ENCODE measurements around the gene TNC. TPM values are rescaled to one million over a fixed set of nuclear protein-coding genes. Genes with fewer than 3 reads are reported as not detected.

Gene TNC
- total and polyA plus RNA-seq, 5 donors from 2014 or later, result not detected

DNA sequence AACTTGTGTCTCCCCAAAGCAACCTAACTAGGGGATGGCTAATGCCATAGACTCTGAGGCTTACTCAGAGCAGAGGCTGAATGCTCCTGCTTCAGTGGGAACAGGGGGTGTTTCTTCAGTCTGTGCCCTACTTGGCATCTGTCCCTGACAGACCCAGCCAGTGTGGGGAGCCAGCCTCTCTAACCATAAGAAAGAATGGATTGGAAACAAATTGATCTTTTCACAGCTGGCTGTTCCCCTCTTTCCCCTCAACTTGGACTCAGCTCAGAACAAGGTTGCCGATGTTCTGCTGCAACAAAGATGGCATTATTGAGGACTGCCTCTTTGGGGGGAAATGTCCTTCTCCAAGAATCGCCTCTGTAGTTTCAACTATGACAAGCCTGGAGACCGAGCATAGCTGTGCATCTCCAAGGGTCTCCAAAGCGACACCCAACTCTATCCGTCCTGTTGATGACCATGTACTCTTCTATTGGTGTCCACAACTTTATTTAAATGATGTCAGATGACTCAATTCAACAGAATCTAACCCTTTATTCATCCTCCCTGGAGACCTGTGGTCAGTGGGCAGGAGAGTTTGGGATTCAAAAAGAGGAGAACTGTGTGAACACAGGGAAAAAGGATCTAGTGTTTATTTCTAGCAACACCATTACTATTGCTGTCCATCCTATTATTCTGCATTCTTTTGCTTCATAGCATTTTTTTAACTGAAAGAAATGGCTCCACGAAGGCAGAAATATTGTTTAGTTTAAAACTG is 24.7 kb upstream of the TNC start:
- no peak for ATAC-seq (ENCODE audit: low read depth in 2 of 2)
- no peaks in the 10 kb centered on the region for H3K4me1 ChIP-seq (ENCODE audit: control insufficient read depth, insufficient read depth, low read length, poor library complexity, severe bottlenecking)
- no peak for DNase-seq
- Mint-ChIP-seq H3K9me3 (peaks cover 0 to 3% (median 0%) of the 10 kb centered on the region in 7 donors), H3K4me1 (peaks cover 0 to 4% (median under 1%) of the 10 kb centered on the region in 4 donors), H3K27ac (no peak overlapping the region), H3K27me3 (peaks cover 20% of the 10 kb centered on the region), H3K4me3 (no peak overlapping the region), H3K36me3 (no peaks in the 10 kb centered on the region)
- H3K9me3 ChIP-seq (ENCODE audit: control insufficient read depth in 2 of 2, low read length in 2 of 2), result no peaks in the 10 kb centered on the region
- no peaks in the 10 kb centered on the region for H3K36me3 ChIP-seq (ENCODE audit: control insufficient read depth, insufficient read depth, low read length)
- peaks cover 9% of the 10 kb centered on the region for H3K27me3 ChIP-seq (ENCODE audit: control insufficient read depth, insufficient read depth, low read length)
- H3K4me3 ChIP-seq (ENCODE audit: low read depth, low read length), result no peak overlapping the region
- H3K27ac ChIP-seq (ENCODE audit: insufficient read depth, low read length, poor library complexity, severe bottlenecking), result no peak overlapping the region

GRCh38 chr9:115142090-115142489 is 24.1 kb upstream of the TNC start:
- H3K4me3 ChIP-seq (ENCODE audit: low read depth, low read length), result no peak overlapping the region
- peaks cover 20% of the 10 kb centered on the region for H3K27me3 Mint-ChIP-seq
- no peaks in the 10 kb centered on the region for H3K36me3 ChIP-seq (ENCODE audit: control insufficient read depth, insufficient read depth, low read length)
- H3K27me3 ChIP-seq (ENCODE audit: control insufficient read depth, insufficient read depth, low read length), result peaks cover 10% of the 10 kb centered on the region
- ATAC-seq (ENCODE audit: low read depth in 2 of 2) (no peak), DNase-seq (peak in 1 of 3 donors; percentile 78)
- peaks cover 0 to 3% (median 0%) of the 10 kb centered on the region in 7 donors for H3K9me3 Mint-ChIP-seq
- H3K27ac Mint-ChIP-seq, result no peak overlapping the region
- no peaks in the 10 kb centered on the region for H3K4me1 ChIP-seq (ENCODE audit: control insufficient read depth, insufficient read depth, low read length, poor library complexity, severe bottlenecking)
- H3K9me3 ChIP-seq (ENCODE audit: control insufficient read depth in 2 of 2, low read length in 2 of 2), result no peaks in the 10 kb centered on the region
- H3K4me1 Mint-ChIP-seq, result peaks cover 0 to 4% (median under 1%) of the 10 kb centered on the region in 4 donors
- H3K4me3 Mint-ChIP-seq, result no peak overlapping the region
- no peak overlapping the region for H3K27ac ChIP-seq (ENCODE audit: insufficient read depth, low read length, poor library complexity, severe bottlenecking)
- no peaks in the 10 kb centered on the region for H3K36me3 Mint-ChIP-seq

DNA sequence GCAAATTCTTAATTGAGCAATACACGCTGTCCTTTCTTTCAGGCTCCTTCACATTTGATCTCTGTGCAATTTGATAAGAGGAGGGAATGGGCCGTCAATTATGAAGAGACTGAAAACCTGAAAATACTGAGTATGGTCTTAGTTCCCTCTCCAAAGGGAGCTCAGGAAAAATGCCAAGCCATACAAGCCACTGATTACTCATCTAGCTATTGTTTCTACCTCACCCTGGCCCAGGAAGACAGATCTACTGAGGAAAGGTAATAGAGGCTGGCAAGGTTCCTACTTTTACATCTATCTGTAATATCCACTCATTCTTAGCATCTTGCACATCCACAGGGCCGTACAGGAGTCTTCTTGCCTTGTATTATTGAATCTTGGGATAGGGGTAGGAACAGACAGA is 23.7 kb upstream of the TNC start:
- Mint-ChIP-seq H3K36me3 (no peaks in the 10 kb centered on the region), H3K27ac (no peak overlapping the region), H3K9me3 (peaks cover 0 to 3% (median 0%) of the 10 kb centered on the region in 7 donors), H3K4me3 (no peak overlapping the region), H3K4me1 (peaks cover 0 to 4% (median under 1%) of the 10 kb centered on the region in 4 donors), H3K27me3 (peaks cover 16% of the 10 kb centered on the region)
- DNase-seq, result no peak
- Histone ChIP-seq H3K27me3 (ENCODE audit: control insufficient read depth, insufficient read depth, low read length) (peaks cover 12% of the 10 kb centered on the region), H3K36me3 (ENCODE audit: control insufficient read depth, insufficient read depth, low read length) (no peaks in the 10 kb centered on the region), H3K27ac (ENCODE audit: insufficient read depth, low read length, poor library complexity, severe bottlenecking) (no peak overlapping the region), H3K4me1 (ENCODE audit: control insufficient read depth, insufficient read depth, low read length, poor library complexity, severe bottlenecking) (no peaks in the 10 kb centered on the region), H3K9me3 (ENCODE audit: control insufficient read depth in 2 of 2, low read length in 2 of 2) (no peaks in the 10 kb centered on the region), H3K4me3 (ENCODE audit: low read depth, low read length) (no peak overlapping the region)
- ATAC-seq (ENCODE audit: low read depth in 2 of 2), result no peak

GRCh38 chr9:115138151-115138550 is 20.2 kb upstream of the TNC start:
- Histone ChIP-seq H3K9me3 (ENCODE audit: control insufficient read depth in 2 of 2, low read length in 2 of 2) (no peaks in the 10 kb centered on the region), H3K4me1 (ENCODE audit: control insufficient read depth, insufficient read depth, low read length, poor library complexity, severe bottlenecking) (no peaks in the 10 kb centered on the region), H3K27ac (ENCODE audit: insufficient read depth, low read length, poor library complexity, severe bottlenecking) (no peak overlapping the region), H3K4me3 (ENCODE audit: low read depth, low read length) (no peak overlapping the region), H3K36me3 (ENCODE audit: control insufficient read depth, insufficient read depth, low read length) (no peaks in the 10 kb centered on the region), H3K27me3 (ENCODE audit: control insufficient read depth, insufficient read depth, low read length) (peaks cover 12% of the 10 kb centered on the region)
- DNase-seq (no peak), ATAC-seq (ENCODE audit: low read depth in 2 of 2) (no peak)
- Mint-ChIP-seq H3K36me3 (no peaks in the 10 kb centered on the region), H3K4me1 (peaks cover 0 to 4% (median under 1%) of the 10 kb centered on the region in 4 donors), H3K9me3 (peaks cover 0 to 4% (median 0%) of the 10 kb centered on the region in 7 donors), H3K4me3 (no peak overlapping the region), H3K27me3 (peaks cover 16% of the 10 kb centered on the region), H3K27ac (no peak overlapping the region)

GRCh38 chr9:115137526-115137925 is 19.6 kb upstream of the TNC start:
- Mint-ChIP-seq H3K4me3 (no peak overlapping the region), H3K27me3 (peaks cover 10% of the 10 kb centered on the region), H3K9me3 (peaks cover 0 to 4% (median 0%) of the 10 kb centered on the region in 7 donors), H3K27ac (no peak overlapping the region), H3K36me3 (no peaks in the 10 kb centered on the region), H3K4me1 (peaks cover 0 to 4% (median under 1%) of the 10 kb centered on the region in 4 donors)
- Histone ChIP-seq H3K27ac (ENCODE audit: insufficient read depth, low read length, poor library complexity, severe bottlenecking) (no peak overlapping the region), H3K9me3 (ENCODE audit: control insufficient read depth in 2 of 2, low read length in 2 of 2) (no peaks in the 10 kb centered on the region), H3K4me3 (ENCODE audit: low read depth, low read length) (no peak overlapping the region), H3K27me3 (ENCODE audit: control insufficient read depth, insufficient read depth, low read length) (peaks cover 12% of the 10 kb centered on the region), H3K4me1 (ENCODE audit: control insufficient read depth, insufficient read depth, low read length, poor library complexity, severe bottlenecking) (no peaks in the 10 kb centered on the region), H3K36me3 (ENCODE audit: control insufficient read depth, insufficient read depth, low read length) (no peaks in the 10 kb centered on the region)
- ATAC-seq (ENCODE audit: low read depth in 2 of 2) (no peak), DNase-seq (no peak)

DNA sequence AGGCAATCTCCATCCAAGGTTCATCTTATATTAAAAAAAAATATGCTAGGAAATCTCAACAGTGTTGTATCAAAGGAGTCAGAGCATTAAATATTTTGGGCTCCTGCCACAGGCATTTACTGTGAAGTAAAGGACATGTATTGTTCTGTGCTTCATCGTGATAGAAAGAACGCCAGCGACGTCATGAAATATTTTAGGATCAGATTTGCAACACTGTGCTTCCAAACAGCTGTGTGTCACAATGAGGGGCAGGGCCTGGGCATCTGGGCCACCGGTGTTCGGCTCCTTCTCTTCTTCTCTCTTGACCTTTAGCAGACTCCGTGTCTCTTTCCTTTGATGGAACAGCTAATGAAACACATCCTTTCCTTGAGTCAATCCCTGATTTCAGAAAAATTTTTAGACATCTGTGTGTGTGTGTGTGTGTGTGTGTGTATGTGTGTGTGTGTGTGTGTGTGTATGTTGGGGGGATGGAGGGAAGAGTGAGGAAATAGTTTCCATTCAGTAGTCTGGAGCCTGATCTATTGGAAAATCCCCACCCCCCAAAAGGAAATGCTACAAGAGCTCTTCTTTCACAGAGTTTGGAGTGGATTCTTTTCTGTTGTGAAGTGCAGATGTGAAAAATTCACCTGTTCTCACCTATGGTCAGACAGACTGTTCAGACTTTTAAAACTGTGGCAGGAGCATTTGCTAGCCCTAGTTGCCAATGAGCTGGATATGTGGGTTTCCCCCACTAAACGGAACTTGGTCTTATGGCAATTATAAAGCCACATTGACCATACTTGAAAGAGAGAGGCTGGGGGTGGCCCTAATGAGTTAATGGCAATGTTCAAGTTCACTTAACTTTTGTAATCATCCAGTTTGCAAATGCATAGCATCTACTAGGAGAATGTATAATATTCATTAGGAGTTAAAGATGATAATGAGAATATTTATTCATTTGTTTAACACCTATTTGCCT is 18.1 kb upstream of the TNC start:
- peaks cover 10% of the 10 kb centered on the region for H3K27me3 Mint-ChIP-seq
- H3K4me1 Mint-ChIP-seq, result no peaks in the 10 kb centered on the region
- H3K27me3 ChIP-seq (ENCODE audit: control insufficient read depth, insufficient read depth, low read length), result peaks cover 12% of the 10 kb centered on the region
- H3K9me3 ChIP-seq (ENCODE audit: control insufficient read depth in 2 of 2, low read length in 2 of 2), result no peaks in the 10 kb centered on the region
- no peak overlapping the region for H3K4me3 ChIP-seq (ENCODE audit: low read depth, low read length)
- H3K27ac Mint-ChIP-seq, result no peak overlapping the region
- no peak overlapping the region for H3K27ac ChIP-seq (ENCODE audit: insufficient read depth, low read length, poor library complexity, severe bottlenecking)
- peaks cover 0 to 4% (median 0%) of the 10 kb centered on the region in 7 donors for H3K9me3 Mint-ChIP-seq
- no peaks in the 10 kb centered on the region for H3K4me1 ChIP-seq (ENCODE audit: control insufficient read depth, insufficient read depth, low read length, poor library complexity, severe bottlenecking)
- no peak for DNase-seq
- ATAC-seq (ENCODE audit: low read depth in 2 of 2), result no peak
- H3K36me3 Mint-ChIP-seq, result no peaks in the 10 kb centered on the region
- H3K36me3 ChIP-seq (ENCODE audit: control insufficient read depth, insufficient read depth, low read length), result no peaks in the 10 kb centered on the region
- no peak overlapping the region for H3K4me3 Mint-ChIP-seq

DNA sequence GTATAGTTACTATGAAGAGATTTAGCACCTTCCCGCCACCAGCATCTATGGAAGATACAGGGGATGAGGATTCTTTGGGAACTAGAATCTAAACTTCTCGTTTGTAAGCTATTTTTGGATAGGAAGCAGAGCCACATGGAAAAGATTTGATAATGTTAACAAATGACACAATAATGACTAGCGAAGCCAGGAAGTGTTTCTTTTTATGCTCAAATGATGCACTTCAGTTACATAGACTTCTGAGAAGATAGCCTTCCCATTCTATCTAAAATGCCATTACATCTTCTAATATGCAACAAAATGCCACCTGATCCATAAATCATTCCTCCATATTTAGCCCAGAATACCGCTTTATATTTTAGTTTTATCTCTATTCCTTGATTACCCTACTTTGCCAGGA is 17.0 kb upstream of the TNC start:
- ATAC-seq (ENCODE audit: low read depth in 2 of 2) (no peak), DNase-seq (no peak)
- no peaks in the 10 kb centered on the region for H3K36me3 ChIP-seq (ENCODE audit: control insufficient read depth, insufficient read depth, low read length)
- H3K4me3 ChIP-seq (ENCODE audit: low read depth, low read length), result no peak overlapping the region
- peaks cover 10% of the 10 kb centered on the region for H3K27me3 Mint-ChIP-seq
- H3K9me3 Mint-ChIP-seq, result peaks cover 0 to 4% (median 0%) of the 10 kb centered on the region in 7 donors
- H3K4me1 Mint-ChIP-seq, result no peaks in the 10 kb centered on the region
- peaks cover 12% of the 10 kb centered on the region for H3K27me3 ChIP-seq (ENCODE audit: control insufficient read depth, insufficient read depth, low read length)
- no peak overlapping the region for H3K27ac Mint-ChIP-seq
- H3K27ac ChIP-seq (ENCODE audit: insufficient read depth, low read length, poor library complexity, severe bottlenecking), result no peak overlapping the region
- no peaks in the 10 kb centered on the region for H3K4me1 ChIP-seq (ENCODE audit: control insufficient read depth, insufficient read depth, low read length, poor library complexity, severe bottlenecking)
- no peaks in the 10 kb centered on the region for H3K9me3 ChIP-seq (ENCODE audit: control insufficient read depth in 2 of 2, low read length in 2 of 2)
- no peaks in the 10 kb centered on the region for H3K36me3 Mint-ChIP-seq
- no peak overlapping the region for H3K4me3 Mint-ChIP-seq

All from CD4-positive, CD25-positive, alpha-beta regulatory T cell (primary cell).